H1 (cell line): ENCODE data around the gene SLC6A12. TPM values are rescaled to one million over a fixed set of nuclear protein-coding genes. Genes with fewer than 3 reads are reported as not detected.

Source experiments
- CTCF ChIA-PET: fragments of 300-600 bp; sonication (Branson Sonifier 250); formaldehyde crosslinking; loops from one replicate; lab custom pipeline; 2021; ENCODE audit not compliant: partially characterized antibody; lab: Charles Lee
- POLR2A ChIA-PET: fragments of 300-600 bp; sonication (Branson Sonifier 250); formaldehyde crosslinking; loops from one replicate; lab custom pipeline; 2021; ENCODE audit warnings: inconsistent platforms; ENCODE audit not compliant: partially characterized antibody; lab: Charles Lee
- DNase-seq, 2 experiments: peaks; one replicate each; pipeline versions ENCODE4 v3.0.0 to v3.0.0-alpha.2; 2010 to 2022; ENCODE audit warnings: low spot score in 2 of 2, low read depth in 1 of 2, mixed read lengths in 1 of 2
- FAIRE-seq: peaks from 2 replicates; lab custom pipeline; 2011; peaks lifted over from hg19 to GRCh38; lab: Jason Lieb, UNC
- H2AFZ ChIP-seq: 2 replicates; pipeline ENCODE4 v1.8.1; 2012; ENCODE audit warnings: low read length, inconsistent platforms
- H2AK5ac ChIP-seq: 2 replicates; pipeline ENCODE4 v1.6.1; 2013; ENCODE audit warnings: low read depth, low read length
- H2BK120ac ChIP-seq: replicated peaks from 2 replicates; pipeline ENCODE3; 2013; ENCODE audit warnings: low read depth, low read length, inconsistent platforms
- H2BK12ac ChIP-seq: 2 replicates; pipeline ENCODE4 v1.6.1; 2013; ENCODE audit warnings: low read depth, low read length
- H2BK15ac ChIP-seq: 2 replicates; pipeline ENCODE4 v1.6.1; 2013; ENCODE audit warnings: low read length
- H2BK20ac ChIP-seq: 2 replicates; pipeline ENCODE4 v1.6.1; 2013; ENCODE audit warnings: low read length
- H2BK5ac ChIP-seq: 2 replicates; pipeline ENCODE4 v1.6.1; 2013; ENCODE audit warnings: low read depth, low read length
- H3K14ac ChIP-seq: 2 replicates; pipeline ENCODE4 v1.6.1; 2013; ENCODE audit warnings: inconsistent platforms; ENCODE audit not compliant: insufficient read length
- H3K18ac ChIP-seq: 2 replicates; pipeline ENCODE4 v1.6.1; 2013; ENCODE audit warnings: low read length; ENCODE audit errors: extremely low read depth
- H3K23ac ChIP-seq: 2 replicates; pipeline ENCODE4 v1.6.1; 2013; ENCODE audit warnings: inconsistent platforms; ENCODE audit not compliant: insufficient read length
- H3K23me2 ChIP-seq: 2 replicates; pipeline ENCODE4 v1.6.1; 2013; ENCODE audit warnings: low read depth, low read length
- H3K27ac ChIP-seq: 2 replicates; pipeline ENCODE4 v1.6.1; 2011; ENCODE audit warnings: low read depth, low read length, inconsistent platforms
- H3K27me3 ChIP-seq, 4 experiments: replicated peaks in 1 of 4; 1 replicate in 1 of 4; 2 replicates in 3 of 4; pipeline versions ENCODE4 v1.6.1 to v1.8.1; 2011 to 2013; ENCODE audit warnings: low read length in 3 of 4, mild to moderate bottlenecking in 3 of 4, inconsistent platforms in 2 of 4, mixed read lengths in 2 of 4, moderate library complexity in 1 of 4; ENCODE audit not compliant: control insufficient read depth in 3 of 4, insufficient read depth in 3 of 4; ENCODE audit errors: extremely low read depth in 1 of 4
- H3K36me3 ChIP-seq, 4 experiments: 2 replicates each; pipeline versions ENCODE4 v1.6.1 to v1.8.1; 2011 to 2013; ENCODE audit warnings: mild to moderate bottlenecking in 4 of 4, low read length in 3 of 4, moderate library complexity in 2 of 4, control low read depth in 1 of 4, inconsistent platforms in 1 of 4; ENCODE audit not compliant: insufficient read depth in 4 of 4, control insufficient read depth in 2 of 4
- H3K4ac ChIP-seq: replicated peaks from 2 replicates; pipeline ENCODE3; 2013; ENCODE audit warnings: low read length, low read depth, mixed read lengths, inconsistent platforms; ENCODE audit not compliant: insufficient read length
- H3K4me1 ChIP-seq, 4 experiments: replicated peaks in 1 of 4; 1 replicate in 1 of 4; 2 replicates in 3 of 4; pipeline versions ENCODE4 v1.6.1 to v1.8.1; 2011 to 2013; ENCODE audit warnings: low read length in 3 of 4, inconsistent platforms in 2 of 4, mixed read lengths in 1 of 4; ENCODE audit not compliant: insufficient read depth in 4 of 4, control insufficient read depth in 3 of 4
- H3K4me2 ChIP-seq, 2 experiments: 2 replicates each; pipeline versions ENCODE4 v1.6.1 to v1.8.1; 2011 to 2013; ENCODE audit warnings: low read depth in 2 of 2, low read length in 2 of 2, control low read depth in 1 of 2, inconsistent platforms in 1 of 2, mild to moderate bottlenecking in 1 of 2; ENCODE audit not compliant: insufficient read depth in 1 of 2
- H3K4me3 ChIP-seq, 4 experiments: fragments of 200-600, 300-600 bp in 1 of 4; sonication (generic), shearing (Covaris generic), sonication (Bioruptor Twin) in 1 of 4; 2 replicates each; pipeline versions ENCODE4 v1.5.1 to v1.8.1; 2011 to 2016; ENCODE audit warnings: low read length in 4 of 4, low read depth in 3 of 4, control low read depth in 2 of 4, inconsistent platforms in 2 of 4, mild to moderate bottlenecking in 2 of 4, mixed read lengths in 1 of 4, moderate library complexity in 1 of 4; ENCODE audit not compliant: insufficient read depth in 2 of 4; ENCODE audit errors: extremely low read depth in 1 of 4
- H3K56ac ChIP-seq: replicated peaks from 2 replicates; pipeline ENCODE3; 2013; ENCODE audit warnings: low read depth, mild to moderate bottlenecking, mixed read lengths, low read length, inconsistent platforms; ENCODE audit not compliant: insufficient read length
- H3K79me1 ChIP-seq: 2 replicates; pipeline ENCODE4 v1.6.1; 2013; ENCODE audit warnings: low read depth, low read length, control low read depth
- H3K79me2 ChIP-seq, 2 experiments: 2 replicates each; pipeline versions ENCODE4 v1.6.1 to v1.8.1; 2012 to 2013; ENCODE audit warnings: low read length in 2 of 2, mild to moderate bottlenecking in 2 of 2, inconsistent platforms in 1 of 2; ENCODE audit not compliant: insufficient read depth in 2 of 2, control insufficient read depth in 1 of 2
- H3K9ac ChIP-seq, 4 experiments: replicated peaks in 1 of 4; 1 replicate in 1 of 4; 2 replicates in 3 of 4; pipeline versions ENCODE4 v1.6.1 to v1.8.1; 2011 to 2013; ENCODE audit warnings: low read depth in 3 of 4, low read length in 3 of 4, control low read depth in 2 of 4, mild to moderate bottlenecking in 2 of 4, moderate library complexity in 2 of 4, inconsistent platforms in 1 of 4; ENCODE audit errors: extremely low read depth in 1 of 4
- H3K9me3 ChIP-seq, 2 experiments: 2 replicates each; pipeline versions ENCODE4 v1.6.1 to v1.8.1; 2012 to 2013; ENCODE audit warnings: mild to moderate bottlenecking in 2 of 2, moderate library complexity in 2 of 2, control low read depth in 1 of 2, inconsistent platforms in 1 of 2, low read depth in 1 of 2, low read length in 1 of 2, mixed read lengths in 1 of 2; ENCODE audit not compliant: insufficient read depth in 2 of 2
- H4K20me1 ChIP-seq, 2 experiments: replicated peaks in 1 of 2; 2 replicates each; pipeline versions ENCODE3 to v1.8.1; 2011 to 2013; ENCODE audit warnings: inconsistent platforms in 2 of 2, low read length in 2 of 2, mild to moderate bottlenecking in 1 of 2; ENCODE audit not compliant: insufficient read depth in 2 of 2, control insufficient read depth in 1 of 2
- H4K5ac ChIP-seq: 2 replicates; pipeline ENCODE4 v1.6.1; 2013; ENCODE audit warnings: low read length, low read depth, mixed read lengths, inconsistent platforms; ENCODE audit not compliant: insufficient read length
- H4K8ac ChIP-seq: 2 replicates; pipeline ENCODE4 v1.8.0; 2013; ENCODE audit warnings: mild to moderate bottlenecking, moderate library complexity, low read length, inconsistent platforms; ENCODE audit not compliant: insufficient read depth; ENCODE audit errors: extremely low read depth
- H4K91ac ChIP-seq: replicated peaks from 2 replicates; pipeline ENCODE3; 2013; ENCODE audit warnings: low read length, mixed read lengths, inconsistent platforms; ENCODE audit not compliant: insufficient read length
- CHD2 ChIP-seq: IDR thresholded peaks from 2 replicates; pipeline ENCODE4 v1.6.1; 2012; ENCODE audit warnings: low read length, improper control_type of control experiment
- FOSL1 ChIP-seq: IDR thresholded peaks from 2 replicates; pipeline ENCODE4 v1.6.1; 2011; ENCODE audit warnings: mild to moderate bottlenecking, low read depth, low read length, moderate library complexity; ENCODE audit not compliant: insufficient read depth
- GABPA ChIP-seq: IDR thresholded peaks from 2 replicates; pipeline ENCODE4 v1.6.1; 2011; ENCODE audit warnings: mild to moderate bottlenecking, low read length, moderate library complexity, borderline replicate concordance; ENCODE audit not compliant: insufficient read depth
- JUN ChIP-seq: IDR thresholded peaks from 2 replicates; pipeline ENCODE4 v1.6.1; 2011; ENCODE audit warnings: low read depth, mild to moderate bottlenecking, improper control_type of control experiment, low read length
- KDM1A ChIP-seq: fragments of 200-600, 300-600 bp; sonication (generic); IDR thresholded peaks from 2 replicates; pipeline ENCODE4 v1.7.1; 2016; ENCODE audit warnings: mild to moderate bottlenecking, low read length, borderline replicate concordance
- NRF1 ChIP-seq: IDR thresholded peaks from 2 replicates; pipeline ENCODE4 v1.6.1; 2011; ENCODE audit warnings: mild to moderate bottlenecking, low read depth, low read length, improper control_type of control experiment
- RAD21 ChIP-seq, 2 experiments: IDR thresholded peaks in 1 of 2; conservative IDR thresholded peaks in 1 of 2; 2 replicates each; pipeline ENCODE4 v1.6.1; 2011; ENCODE audit warnings: low read depth in 2 of 2, low read length in 2 of 2, improper control_type of control experiment in 1 of 2, inconsistent platforms in 1 of 2, mild to moderate bottlenecking in 1 of 2, moderate library complexity in 1 of 2
- RFX5 ChIP-seq: IDR thresholded peaks from 2 replicates; pipeline ENCODE4 v1.6.1; 2011; ENCODE audit warnings: low read depth, low read length, improper control_type of control experiment, borderline replicate concordance
- SP1 ChIP-seq: IDR thresholded peaks from 2 replicates; pipeline ENCODE4 v1.6.1; 2011; ENCODE audit warnings: low read depth, low read length
- TAF7 ChIP-seq: optimal IDR thresholded peaks from 2 replicates; pipeline ENCODE3; 2011; ENCODE audit warnings: low read depth, mild to moderate bottlenecking, inconsistent platforms, low read length, moderate library complexity, borderline replicate concordance
- ZNF274 ChIP-seq: IDR thresholded peaks from 2 replicates; pipeline ENCODE4 v1.7.0; 2012; ENCODE audit warnings: low read length, borderline replicate concordance; ENCODE audit errors: extremely low read depth
- WGBS, 2 experiments: shearing (Covaris generic) in 1 of 2; methylation state at CpG; one replicate each; pipeline versions ENCODE4 v1.1.6 to v1.1.7; 2013 to 2015; ENCODE audit warnings: low lambda C conversion rate in 2 of 2, mixed read lengths in 2 of 2, inconsistent platforms in 1 of 2, low coverage in 1 of 2, missing lambda C conversion rate in 1 of 2; ENCODE audit not compliant: insufficient replicate concordance in 2 of 2, insufficient coverage in 1 of 2, insufficient read length in 1 of 2; ENCODE audit errors: extremely low coverage in 1 of 2, missing lambda C conversion rate in 1 of 2; 5-methylcytosine and 5-hydroxymethylcytosine counted together
- polyA plus RNA-seq, 7 experiments: library from polyadenylated mRNA; depleted of rRNA in 3 of 7; stranded (reverse) in 5 of 7; unstranded in 2 of 7; fragments of >200 nt in 5 of 7; fragments of 200-250 nt in 2 of 7; gene quantifications; 1 replicate in 5 of 7; 2 replicates in 1 of 7; 4 replicates in 1 of 7; pipeline versions ENCODE4 v1.2.1 to v1.2.3, GENCODE V29; 2011 to 2013; ENCODE audit warnings: missing spikeins in 2 of 7, mixed read lengths in 2 of 7
- total RNA-seq: library from RNA; stranded (reverse); fragmentation: NEBNext Ultra II Directional; extraction: Animal tissue kit (Norgen Biotek cat#: 25700); gene quantifications from 2 replicates; pipeline ENCODE4 v1.2.1, GENCODE V29; 2021
- TF ChIP-seq, protein P1 (sequence below): IDR thresholded peaks from 2 replicates; pipeline ENCODE4 v1.6.1; 2012; ENCODE audit warnings: inconsistent platforms

SLC6A12 gene
- total and polyA plus RNA-seq, 2 of the 8 experiments (the other 6 are each of a cell fraction or from before 2014, with no cell fraction given), result 0.70 to 1.1 TPM

DNA sequence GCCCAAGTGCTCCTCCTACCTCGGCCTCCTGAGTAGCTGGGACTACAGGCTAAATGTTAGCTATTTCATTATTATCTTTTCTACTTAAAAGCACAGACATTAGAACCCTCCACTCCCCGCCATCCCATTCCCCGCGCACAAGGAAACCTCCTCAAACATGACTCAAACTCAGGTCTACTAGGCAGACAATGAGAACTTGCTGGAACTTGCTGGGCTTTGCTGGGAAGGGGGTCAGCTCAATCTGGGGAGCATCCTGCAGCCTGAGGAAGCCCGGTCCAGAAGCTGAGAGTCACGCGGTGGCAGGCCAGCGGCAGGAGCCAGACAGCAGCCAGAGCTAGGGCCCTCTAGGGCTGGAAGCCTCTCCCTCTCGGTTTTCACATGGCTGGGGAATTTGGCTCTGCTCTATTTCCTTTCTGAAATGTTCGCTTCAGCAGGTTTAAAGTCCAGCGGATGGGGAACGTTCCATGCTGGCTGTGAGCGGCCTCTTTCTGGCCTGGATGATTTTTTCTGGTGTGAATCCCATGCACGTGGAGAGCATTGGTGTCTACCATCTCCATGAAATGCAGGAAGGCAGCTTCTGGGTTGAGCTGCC, 68.5 kb downstream of the SLC6A12 start:
- no peak overlapping the region for H2BK20ac ChIP-seq
- H3K79me2 ChIP-seq, result no peaks in the 10 kb centered on the region
- H4K20me1 ChIP-seq, result no peaks in the 10 kb centered on the region
- no peak overlapping the region for H2AFZ ChIP-seq
- H3K4me2 ChIP-seq, result no peak overlapping the region
- 87% methylated on average over 14 of the region's 14 CpGs; no CpG with 5 or more reads in 1 of the 2 experiments for WGBS, 2 experiments
- no peak overlapping the region for H2BK12ac ChIP-seq
- H3K9ac ChIP-seq, result 0 out of 7 replicates have a peak overlapping the region, but pooled peaks of 1 of the 4 experiments have one; percentile 3
- H3K4ac ChIP-seq, result no peak overlapping the region
- H3K23ac ChIP-seq, result no peak overlapping the region
- H3K56ac ChIP-seq, result no peak overlapping the region
- no peak overlapping the region for H2BK5ac ChIP-seq
- no peaks in the 10 kb centered on the region for H3K23me2 ChIP-seq
- H4K91ac ChIP-seq, result no peak overlapping the region
- no peaks in the 10 kb centered on the region for H3K9me3 ChIP-seq
- FAIRE-seq, result no peak
- H4K5ac ChIP-seq, result no peak overlapping the region
- no peak overlapping the region for H4K8ac ChIP-seq
- no peak overlapping the region for H3K14ac ChIP-seq
- no peak for DNase-seq
- H3K79me1 ChIP-seq, result no peaks in the 10 kb centered on the region
- no peak overlapping the region for H3K27ac ChIP-seq
- CTCF ChIA-PET, result interaction anchor here (0.6 to 4.7 kb wide), 16 partner anchors 8 to 1302 kb away, joined by 3 to 31 read pairs (median 5); no protein-coding TSS in a partner anchor
- H2BK15ac ChIP-seq, result peak overlapping the region; percentile 31; the same call in 1 of the 2 replicates
- no peak overlapping the region for H3K18ac ChIP-seq
- no peaks in the 10 kb centered on the region for H3K36me3 ChIP-seq
- H2AK5ac ChIP-seq, result no peak overlapping the region
- H3K27me3 ChIP-seq, result peaks cover 0 to 9% (median 4%) of the 10 kb centered on the region in 4 experiments; a peak in 4 of 7 replicates
- POLR2A ChIA-PET, result interaction anchor here (1.2 to 1.7 kb wide), 3 partner anchors 8 to 37 kb away, joined by 3 read pairs; no protein-coding TSS in a partner anchor
- peaks cover 0 to 28% (median 15%) of the 10 kb centered on the region in 4 experiments; a peak in 6 of 7 replicates for H3K4me1 ChIP-seq
- no peak overlapping the region for H3K4me3 ChIP-seq
- no peak overlapping the region for H2BK120ac ChIP-seq
- TF ChIP-seq TAF7 (no peak), NRF1 (no peak), RFX5 (no peak), CHD2 (no peak), KDM1A (no peak), RAD21 (IDR thresholded peaks at IDR 0.05 in 1 of 2, conservative IDR thresholded peaks at IDR 0.05 in 1 of 2; ENCODE audit: low read depth in 2 of 2, low read length in 2 of 2) (no peak), FOSL1 (no peak), SP1 (no peak), JUN (no peak), GABPA (no peak), ZNF274 (no peak)
- TF ChIP-seq, protein P1, sequence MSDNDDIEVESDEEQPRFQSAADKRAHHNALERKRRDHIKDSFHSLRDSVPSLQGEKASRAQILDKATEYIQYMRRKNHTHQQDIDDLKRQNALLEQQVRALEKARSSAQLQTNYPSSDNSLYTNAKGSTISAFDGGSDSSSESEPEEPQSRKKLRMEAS, result no peak
